Right lobe of liver (tissue), 4 donors: ENCODE results near the gene LRMDA.

Source experiments
- POLR2A ChIP-seq: fragments of 450-650 bp; IDR thresholded peaks from one replicate; pipeline ENCODE4 v1.6.1; 2017; ENCODE audit warnings: antibody characterized with exemption, mild to moderate bottlenecking
- TF ChIP-seq, protein P1 (sequence below), 4 donors: fragments of 200-600 bp in 3 of 4; fragments of 450-650 bp in 1 of 4; IDR thresholded peaks; one replicate each; pipeline versions ENCODE4 v1.5.1 to v1.8.0; 2016 to 2022; ENCODE audit warnings: antibody characterized with exemption in 4 of 4, mild to moderate bottlenecking in 2 of 4
- donor health status: DM: no; HTN: no; CAD: no.
- donor health status: DM: no; HTN: no; CAD: no.
- donor health status: DM: no; HTN: yes; CAD: no.

DNA sequence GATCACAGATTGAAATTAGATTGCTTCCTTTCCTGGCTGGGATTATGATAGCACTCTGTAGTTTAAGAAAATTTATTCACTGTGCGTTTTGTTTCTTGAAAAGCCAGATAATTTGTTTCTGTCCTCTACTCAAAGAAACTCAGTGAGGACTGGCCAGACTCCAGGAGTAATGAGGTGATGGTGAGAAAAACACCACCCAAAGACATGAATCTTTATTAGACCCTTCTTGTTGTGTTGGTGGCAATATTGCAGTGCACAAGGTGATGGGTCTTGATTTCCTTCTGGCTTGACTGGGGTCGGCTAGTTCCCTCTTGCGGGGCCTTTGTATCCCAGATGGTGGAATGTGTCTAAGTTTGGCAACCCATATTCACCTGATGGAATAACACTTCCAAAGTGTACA, 756.8 kb downstream of the LRMDA start:
- TF ChIP-seq POLR2A, result no peak
- TF ChIP-seq, protein P1, sequence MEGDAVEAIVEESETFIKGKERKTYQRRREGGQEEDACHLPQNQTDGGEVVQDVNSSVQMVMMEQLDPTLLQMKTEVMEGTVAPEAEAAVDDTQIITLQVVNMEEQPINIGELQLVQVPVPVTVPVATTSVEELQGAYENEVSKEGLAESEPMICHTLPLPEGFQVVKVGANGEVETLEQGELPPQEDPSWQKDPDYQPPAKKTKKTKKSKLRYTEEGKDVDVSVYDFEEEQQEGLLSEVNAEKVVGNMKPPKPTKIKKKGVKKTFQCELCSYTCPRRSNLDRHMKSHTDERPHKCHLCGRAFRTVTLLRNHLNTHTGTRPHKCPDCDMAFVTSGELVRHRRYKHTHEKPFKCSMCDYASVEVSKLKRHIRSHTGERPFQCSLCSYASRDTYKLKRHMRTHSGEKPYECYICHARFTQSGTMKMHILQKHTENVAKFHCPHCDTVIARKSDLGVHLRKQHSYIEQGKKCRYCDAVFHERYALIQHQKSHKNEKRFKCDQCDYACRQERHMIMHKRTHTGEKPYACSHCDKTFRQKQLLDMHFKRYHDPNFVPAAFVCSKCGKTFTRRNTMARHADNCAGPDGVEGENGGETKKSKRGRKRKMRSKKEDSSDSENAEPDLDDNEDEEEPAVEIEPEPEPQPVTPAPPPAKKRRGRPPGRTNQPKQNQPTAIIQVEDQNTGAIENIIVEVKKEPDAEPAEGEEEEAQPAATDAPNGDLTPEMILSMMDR (IDR thresholded peaks at IDR 0.05), result no peak
